SK-N-SH (cell line): ENCODE results near the gene CSRNP3. TPM values are rescaled to one million over a fixed set of nuclear protein-coding genes. Genes with fewer than 3 reads are reported as not detected.
A peak's percentile ranks its signal among the peaks of the same experiment; 100 is the strongest.

ENCODE experiments used
- CTCF ChIA-PET: fragments of 300-600, 350-600 bp; formaldehyde crosslinking; extraction: SDS; loops from one replicate; lab custom pipeline; 2021; lab: Yijun Ruan, JAX
- POLR2A ChIA-PET: fragments of 350-600 bp; sonication (Branson Sonifier 250); formaldehyde crosslinking; extraction: SDS; loops from one replicate; lab custom pipeline; 2020; ENCODE audit warnings: antibody characterized with exemption, inconsistent platforms; lab: Yijun Ruan, JAX
- DNase-seq: peaks from one replicate; pipeline ENCODE4 v3.0.0; 2012
- H2AFZ ChIP-seq: fragments of 200-600 bp; sonication (generic); 2 replicates; pipeline ENCODE4 v1.8.1; 2016; ENCODE audit warnings: antibody characterized with exemption, mild to moderate bottlenecking, low read depth
- H3F3A ChIP-seq: fragments of 200-600 bp; sonication (generic); replicated peaks from 2 replicates; pipeline ENCODE3; 2016; ENCODE audit warnings: antibody characterized with exemption, mild to moderate bottlenecking; ENCODE audit not compliant: insufficient read depth
- H3K27ac ChIP-seq, 2 experiments: fragments of 200-500 bp in 1 of 2; fragments of 200-600 bp in 1 of 2; sonication (Bioruptor generic) in 1 of 2; sonication (generic), shearing (Covaris generic) in 1 of 2; 2 replicates each; pipeline versions ENCODE4 v1.5.1 to v1.6.1; 2014 to 2016; ENCODE audit warnings: low read depth in 2 of 2, inconsistent platforms in 1 of 2, low read length in 1 of 2, mild to moderate bottlenecking in 1 of 2, mixed read lengths in 1 of 2
- H3K27me3 ChIP-seq: fragments of 200-600 bp; sonication (generic), shearing (Covaris generic); 2 replicates; pipeline ENCODE4 v1.6.1; 2016; ENCODE audit warnings: mixed run types; ENCODE audit not compliant: insufficient read depth
- H3K36me3 ChIP-seq, 2 experiments: fragments of 200-500 bp in 1 of 2; fragments of 200-600 bp in 1 of 2; sonication (Bioruptor generic) in 1 of 2; sonication (generic) in 1 of 2; replicated peaks in 1 of 2; 2 replicates each; pipeline versions ENCODE3 to v1.5.1; 2014 to 2016; ENCODE audit warnings: low read length in 1 of 2, mild to moderate bottlenecking in 1 of 2; ENCODE audit not compliant: insufficient read depth in 2 of 2, control insufficient read depth in 1 of 2
- H3K4me1 ChIP-seq, 2 experiments: fragments of 200-500 bp in 1 of 2; fragments of 200-600 bp in 1 of 2; sonication (Bioruptor generic) in 1 of 2; sonication (generic), shearing (Covaris generic) in 1 of 2; 2 replicates each; pipeline versions ENCODE4 v1.5.1 to v1.6.1; 2014 to 2016; ENCODE audit warnings: low read depth in 1 of 2, low read length in 1 of 2, mixed run types in 1 of 2; ENCODE audit not compliant: insufficient read depth in 2 of 2, control insufficient read depth in 1 of 2
- H3K4me2 ChIP-seq: fragments of 200-600 bp; sonication (generic), shearing (Covaris generic); 2 replicates; pipeline ENCODE4 v1.6.1; 2017; ENCODE audit warnings: mixed run types
- H3K4me3 ChIP-seq, 2 experiments: fragments of 200-500 bp in 1 of 2; fragments of 200-600 bp in 1 of 2; sonication (Bioruptor generic) in 1 of 2; sonication (generic), shearing (Covaris generic) in 1 of 2; 2 replicates each; pipeline versions ENCODE4 v1.5.1 to v1.8.1; 2014 to 2016; ENCODE audit warnings: low read depth in 2 of 2, inconsistent platforms in 1 of 2, low read length in 1 of 2, mild to moderate bottlenecking in 1 of 2, mixed read lengths in 1 of 2, moderate library complexity in 1 of 2
- H3K79me2 ChIP-seq: fragments of 200-600 bp; sonication (generic); 2 replicates; pipeline ENCODE4 v1.8.1; 2017; ENCODE audit warnings: mild to moderate bottlenecking; ENCODE audit not compliant: insufficient read depth
- H3K9ac ChIP-seq: fragments of 200-600 bp; sonication (generic); 2 replicates; pipeline ENCODE4 v1.6.1; 2017; ENCODE audit warnings: mixed run types
- H3K9me2 ChIP-seq: fragments of 200-600 bp; sonication (generic); 2 replicates; pipeline ENCODE4 v1.6.1; 2017; ENCODE audit warnings: mixed run types
- H3K9me3 ChIP-seq: fragments of 200-600 bp; sonication (generic); 2 replicates; pipeline ENCODE4 v1.6.1; 2017; ENCODE audit warnings: mixed run types, mild to moderate bottlenecking, moderate library complexity
- H4K20me1 ChIP-seq: fragments of 200-600 bp; sonication (generic); 2 replicates; pipeline ENCODE4 v1.6.1; 2017; ENCODE audit warnings: mild to moderate bottlenecking, mixed run types; ENCODE audit not compliant: insufficient read depth
- CHD2 ChIP-seq: fragments of 150-350 bp; IDR thresholded peaks from 2 replicates; pipeline ENCODE4 v1.6.1; 2018; ENCODE audit warnings: low read length; ENCODE audit not compliant: partially characterized antibody
- CTCF ChIP-seq: fragments of 200-600 bp; sonication (generic); IDR thresholded peaks from 2 replicates; pipeline ENCODE4 v1.6.1; 2017; ENCODE audit warnings: antibody characterized with exemption, mild to moderate bottlenecking, moderate library complexity
- ELF1 ChIP-seq: IDR thresholded peaks from 2 replicates; pipeline ENCODE4 v1.4.0; 2012
- FOXJ3 ChIP-seq: sonication (generic); formaldehyde crosslinking; IDR thresholded peaks from 2 replicates; pipeline ENCODE4 v1.5.1; 2020; ENCODE audit warnings: mild to moderate bottlenecking, missing genetic modification reagents
- FOXM1 ChIP-seq: IDR thresholded peaks from 2 replicates; pipeline ENCODE4 v1.4.0; 2012; ENCODE audit warnings: low read depth, mild to moderate bottlenecking
- GABPA ChIP-seq: IDR thresholded peaks from 2 replicates; pipeline ENCODE4 v1.4.0; 2012; ENCODE audit warnings: low read depth, mild to moderate bottlenecking
- MAX ChIP-seq: IDR thresholded peaks from 2 replicates; pipeline ENCODE4 v1.4.0; 2012; ENCODE audit warnings: low read depth
- MXI1 ChIP-seq: IDR thresholded peaks from 2 replicates; pipeline ENCODE4 v1.6.1; 2012; ENCODE audit warnings: mild to moderate bottlenecking, low read depth, low read length, improper control_type of control experiment
- PBX3 ChIP-seq: IDR thresholded peaks from 2 replicates; pipeline ENCODE4; 2012
- POLR2AphosphoS5 ChIP-seq: IDR thresholded peaks from 2 replicates; pipeline ENCODE4 v1.6.1; 2012; ENCODE audit warnings: low read depth, low read length
- RAD21 ChIP-seq: IDR thresholded peaks from 2 replicates; pipeline ENCODE4 v1.6.1; 2012; ENCODE audit warnings: mild to moderate bottlenecking, low read length
- RFX5 ChIP-seq: IDR thresholded peaks from 2 replicates; pipeline ENCODE4 v1.6.1; 2012; ENCODE audit warnings: mild to moderate bottlenecking, improper control_type of control experiment, low read length
- RXRA ChIP-seq: IDR thresholded peaks from 2 replicates; pipeline ENCODE4 v1.4.0; 2012; ENCODE audit warnings: low read depth, mild to moderate bottlenecking, borderline replicate concordance
- SIN3A ChIP-seq: IDR thresholded peaks from 2 replicates; pipeline ENCODE4 v1.6.1; 2012; ENCODE audit warnings: low read depth, mild to moderate bottlenecking, low read length, moderate library complexity, borderline replicate concordance
- SMC3 ChIP-seq: IDR thresholded peaks from 2 replicates; pipeline ENCODE4 v1.6.1; 2012; ENCODE audit warnings: low read depth, low read length, improper control_type of control experiment
- TCF12 ChIP-seq: IDR thresholded peaks from 2 replicates; pipeline ENCODE4 v1.4.0; 2012
- TEAD4 ChIP-seq: IDR thresholded peaks from 2 replicates; pipeline ENCODE4 v1.4.0; 2012; ENCODE audit warnings: mild to moderate bottlenecking, borderline replicate concordance; ENCODE audit not compliant: insufficient read depth
- USF2 ChIP-seq: fragments of 150-350 bp; IDR thresholded peaks from 2 replicates; pipeline ENCODE4 v1.6.1; 2017; ENCODE audit warnings: antibody characterized with exemption, low read length, low read depth, borderline replicate concordance
- YY1 ChIP-seq: IDR thresholded peaks from 2 replicates; pipeline ENCODE4 v1.4.0; 2012; ENCODE audit warnings: low read depth, mild to moderate bottlenecking
- ZBTB33 ChIP-seq: IDR thresholded peaks from 2 replicates; pipeline ENCODE4 v1.4.0; 2012; ENCODE audit warnings: low read depth, borderline replicate concordance
- WGBS: methylation state at CpG from one replicate; pipeline ENCODE4 v1.1.6; 2017; ENCODE audit warnings: low lambda C conversion rate; 5-methylcytosine and 5-hydroxymethylcytosine counted together
- polyA plus RNA-seq, 3 experiments: library from polyadenylated mRNA; depleted of rRNA; stranded (reverse); fragments of >200 nt; gene quantifications; 2 replicates each; pipeline ENCODE4 v1.2.3, GENCODE V29; 2012

The CSRNP3 gene
- polyA plus RNA-seq, 1 of the 3 experiments (the other 2 are of a cell fraction): 1.0 TPM

- TF ChIP-seq CTCF: no peak
- no peak for TF ChIP-seq USF2
- no peak for TF ChIP-seq GABPA
- no peak for TF ChIP-seq PBX3
- no peak for TF ChIP-seq RXRA
- peak; percentile 39 for TF ChIP-seq RAD21
- TF ChIP-seq SMC3: no peak
- TF ChIP-seq FOXJ3 (CRISPR knock-in tag): peak; percentile 81; the same call in 1 of the 2 replicates
Observed at GRCh38 chr2:165634855-165635254, 165.4 kb downstream of the CSRNP3 start (continued).

GRCh38 chr2:165635532-165635931 is 166.0 kb downstream of the CSRNP3 start:
- no peaks in the 10 kb centered on the region for H3K79me2 ChIP-seq
- no peaks in the 10 kb centered on the region for H4K20me1 ChIP-seq
- no peak overlapping the region for H3K4me2 ChIP-seq
- H3K9me2 ChIP-seq: no peaks in the 10 kb centered on the region
- no peak overlapping the region for H3K4me3 ChIP-seq
- no peak overlapping the region for H3K9ac ChIP-seq
- peaks cover 6% of the 10 kb centered on the region for H3F3A ChIP-seq
- H2AFZ ChIP-seq: no peak overlapping the region
- H3K36me3 ChIP-seq: no peaks in the 10 kb centered on the region
- no peaks in the 10 kb centered on the region for H3K9me3 ChIP-seq
- H3K27ac ChIP-seq: peak overlapping the region in 1 of 2 experiments; percentile 94; a peak in 2 of 4 replicates
- DNase-seq: no peak
- H3K4me1 ChIP-seq: peaks cover 38 to 50% of the 10 kb centered on the region in 2 experiments
- CTCF ChIA-PET: interaction anchor here (1.0 to 1.4 kb wide), 3 partner anchors 11 to 232 kb away, joined by 3 read pairs; no protein-coding TSS in a partner anchor
- WGBS: 95% methylated on average over 1 of the region's 1 CpG
- POLR2A ChIA-PET: interaction anchor here (0.9 kb wide), 1 partner anchor 63 kb away, joined by 3 read pairs; no protein-coding TSS in a partner anchor
- no peaks in the 10 kb centered on the region for H3K27me3 ChIP-seq
- TF ChIP-seq SIN3A: no peak
- no peak for TF ChIP-seq USF2
- TF ChIP-seq PBX3: no peak
- TF ChIP-seq TEAD4: no peak
- no peak for TF ChIP-seq FOXM1
- no peak for TF ChIP-seq ELF1
- TF ChIP-seq CHD2: no peak
- TF ChIP-seq YY1: no peak
- TF ChIP-seq RFX5: no peak
- TF ChIP-seq TCF12: no peak
- TF ChIP-seq POLR2AphosphoS5: no peak
- TF ChIP-seq MXI1: no peak
- TF ChIP-seq MAX: no peak
- TF ChIP-seq ZBTB33: no peak
